Measurements from ENCODE around the gene C11orf68. TPM values are rescaled to one million over a fixed set of nuclear protein-coding genes. Genes with fewer than 3 reads are reported as not detected.
A peak's percentile ranks its signal among the peaks of the same experiment; 100 is the strongest.

C11orf68 gene
- total and polyA plus RNA-seq, 9 of the 15 experiments (the other 6 are each of a cell fraction or from before 2014, with no cell fraction given): 3.6 to 35.9 (median 12.8) TPM

DNA sequence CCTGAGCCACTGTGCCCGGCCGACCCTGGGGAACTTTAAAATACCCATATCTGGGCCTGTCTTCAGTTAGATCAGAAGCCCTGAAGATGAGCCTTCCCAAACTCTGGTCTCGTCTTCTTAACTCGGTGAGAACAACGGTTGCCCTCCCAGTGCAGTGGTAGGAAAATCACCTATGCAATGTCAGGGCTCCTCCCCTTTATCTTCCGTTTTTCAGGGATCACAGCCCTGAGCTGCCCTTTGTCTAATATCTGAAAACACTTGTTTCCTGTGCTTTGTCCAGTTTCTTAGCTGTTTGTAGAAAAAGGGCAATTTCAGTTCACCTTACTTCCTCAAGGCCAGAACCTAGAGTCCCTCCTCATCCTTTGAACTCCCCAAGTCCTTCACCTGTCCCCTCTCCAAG, 9.8 kb upstream of the C11orf68 start:
- Histone ChIP-seq H3K9me3 (replicated peaks; ENCODE audit: control insufficient read depth, insufficient read depth, low read depth, low read length) (no peaks in the 10 kb centered on the region), H3K4me2 (ENCODE audit: insufficient read depth, low read length) (peak overlapping the region; percentile 66), H3K9ac (ENCODE audit: insufficient read depth in 1 of 2, low read depth in 2 of 2, low read length in 2 of 2) (peak overlapping the region; percentile 32 to 44; a peak in 3 of 4 replicates), H3K27ac (ENCODE audit: extremely low read depth, low read depth, low read length) (peak overlapping the region; percentile 47), H3K27me3 (ENCODE audit: control insufficient read depth in 2 of 2, insufficient read depth in 2 of 2, low read length in 2 of 2) (no peaks in the 10 kb centered on the region), H2AFZ (ENCODE audit: low read depth, low read length) (peak overlapping the region; percentile 85), H3K9me1 (ENCODE audit: control insufficient read depth, insufficient read depth, low read length) (no peaks in the 10 kb centered on the region), H3K79me2 (ENCODE audit: control insufficient read depth, insufficient read depth, low read length) (no peaks in the 10 kb centered on the region), H3K4me1 (replicated peaks in 1 of 2; ENCODE audit: control insufficient read depth in 2 of 2, insufficient read depth in 2 of 2, low read length in 2 of 2) (peaks cover 25 to 49% of the 10 kb centered on the region in 2 experiments; a peak in 4 of 5 replicates), H3K4me3 (no peak overlapping the region; the same call in 1 of the 2 replicates), H4K20me1 (replicated peaks; ENCODE audit: control insufficient read depth, insufficient read depth, low read length) (no peaks in the 10 kb centered on the region), H3K36me3 (ENCODE audit: control insufficient read depth, insufficient read depth, low read length) (no peaks in the 10 kb centered on the region)
- POLR2A ChIA-PET: interaction anchor here (0.6 to 1.8 kb wide), 6 partner anchors 9 to 78 kb away, joined by 3 to 6 read pairs (median 3); partner anchors contain the start of gene CCDC85B
- CTCF ChIA-PET (ENCODE audit: low intra/inter-chr PET ratio): no interaction called here
- DNase-seq (ENCODE audit: extremely low read depth in 1 of 4, low spot score in 3 of 4): peak; percentile 17 to 52 (median 38)
- in situ Hi-C loops (cut with MboI) (no loop called here), intact Hi-C loops (cut with micrococcal nuclease) (no loop called here)
- no peak for FAIRE-seq
- ATAC-seq: peak; percentile 65
- WGBS (ENCODE audit: insufficient coverage, low coverage, missing lambda C conversion rate): 5% methylated on average over 6 of the region's 6 CpGs
- no TSS peak for BruUV-seq (replicated peaks)
- TF ChIP-seq ZNF583 (CRISPR knock-in tag; IDR thresholded peaks at IDR 0.05) (no peak), SNRNP70 (optimal IDR thresholded peaks at IDR 0.05; ENCODE audit: low read depth, low read length) (no peak), ASH1L (IDR thresholded peaks at IDR 0.05; ENCODE audit: borderline replicate concordance, low read depth, partially characterized antibody) (no peak), RBM15 (IDR thresholded peaks at IDR 0.05; ENCODE audit: insufficient read depth, low read length) (no peak), PHF8 (IDR thresholded peaks at IDR 0.05; ENCODE audit: borderline replicate concordance, low read length) (peak; percentile 10; the same call in 1 of the 2 replicates), L3MBTL2 (IDR thresholded peaks at IDR 0.05) (no peak), ZBTB17 (CRISPR knock-in tag; IDR thresholded peaks at IDR 0.05) (0 out of 2 replicates have a peak, but pooled peaks have one; percentile 37), TRIM24 (IDR thresholded peaks at IDR 0.05) (no peak), TAF7 (tag; IDR thresholded peaks at IDR 0.05) (no peak)
- TF ChIP-seq, protein P1, sequence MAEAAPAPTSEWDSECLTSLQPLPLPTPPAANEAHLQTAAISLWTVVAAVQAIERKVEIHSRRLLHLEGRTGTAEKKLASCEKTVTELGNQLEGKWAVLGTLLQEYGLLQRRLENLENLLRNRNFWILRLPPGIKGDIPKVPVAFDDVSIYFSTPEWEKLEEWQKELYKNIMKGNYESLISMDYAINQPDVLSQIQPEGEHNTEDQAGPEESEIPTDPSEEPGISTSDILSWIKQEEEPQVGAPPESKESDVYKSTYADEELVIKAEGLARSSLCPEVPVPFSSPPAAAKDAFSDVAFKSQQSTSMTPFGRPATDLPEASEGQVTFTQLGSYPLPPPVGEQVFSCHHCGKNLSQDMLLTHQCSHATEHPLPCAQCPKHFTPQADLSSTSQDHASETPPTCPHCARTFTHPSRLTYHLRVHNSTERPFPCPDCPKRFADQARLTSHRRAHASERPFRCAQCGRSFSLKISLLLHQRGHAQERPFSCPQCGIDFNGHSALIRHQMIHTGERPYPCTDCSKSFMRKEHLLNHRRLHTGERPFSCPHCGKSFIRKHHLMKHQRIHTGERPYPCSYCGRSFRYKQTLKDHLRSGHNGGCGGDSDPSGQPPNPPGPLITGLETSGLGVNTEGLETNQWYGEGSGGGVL (CRISPR knock-in tag; IDR thresholded peaks at IDR 0.05): no peak
- TF ChIP-seq, protein P2, sequence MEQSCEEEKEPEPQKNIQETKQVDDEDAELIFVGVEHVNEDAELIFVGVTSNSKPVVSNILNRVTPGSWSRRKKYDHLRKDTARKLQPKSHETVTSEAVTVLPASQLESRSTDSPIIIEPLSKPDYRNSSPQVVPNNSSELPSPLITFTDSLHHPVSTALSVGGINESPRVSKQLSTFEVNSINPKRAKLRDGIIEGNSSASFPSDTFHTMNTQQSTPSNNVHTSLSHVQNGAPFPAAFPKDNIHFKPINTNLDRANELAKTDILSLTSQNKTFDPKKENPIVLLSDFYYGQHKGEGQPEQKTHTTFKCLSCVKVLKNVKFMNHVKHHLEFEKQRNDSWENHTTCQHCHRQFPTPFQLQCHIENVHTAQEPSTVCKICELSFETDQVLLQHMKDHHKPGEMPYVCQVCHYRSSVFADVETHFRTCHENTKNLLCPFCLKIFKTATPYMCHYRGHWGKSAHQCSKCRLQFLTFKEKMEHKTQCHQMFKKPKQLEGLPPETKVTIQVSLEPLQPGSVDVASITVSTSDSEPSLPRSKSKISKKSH (CRISPR knock-in tag; IDR thresholded peaks at IDR 0.05): no peak
- TF ChIP-seq, protein P3, sequence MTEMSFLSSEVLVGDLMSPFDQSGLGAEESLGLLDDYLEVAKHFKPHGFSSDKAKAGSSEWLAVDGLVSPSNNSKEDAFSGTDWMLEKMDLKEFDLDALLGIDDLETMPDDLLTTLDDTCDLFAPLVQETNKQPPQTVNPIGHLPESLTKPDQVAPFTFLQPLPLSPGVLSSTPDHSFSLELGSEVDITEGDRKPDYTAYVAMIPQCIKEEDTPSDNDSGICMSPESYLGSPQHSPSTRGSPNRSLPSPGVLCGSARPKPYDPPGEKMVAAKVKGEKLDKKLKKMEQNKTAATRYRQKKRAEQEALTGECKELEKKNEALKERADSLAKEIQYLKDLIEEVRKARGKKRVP (CRISPR knock-in tag; IDR thresholded peaks at IDR 0.05): no peak
- TF ChIP-seq, protein P4, sequence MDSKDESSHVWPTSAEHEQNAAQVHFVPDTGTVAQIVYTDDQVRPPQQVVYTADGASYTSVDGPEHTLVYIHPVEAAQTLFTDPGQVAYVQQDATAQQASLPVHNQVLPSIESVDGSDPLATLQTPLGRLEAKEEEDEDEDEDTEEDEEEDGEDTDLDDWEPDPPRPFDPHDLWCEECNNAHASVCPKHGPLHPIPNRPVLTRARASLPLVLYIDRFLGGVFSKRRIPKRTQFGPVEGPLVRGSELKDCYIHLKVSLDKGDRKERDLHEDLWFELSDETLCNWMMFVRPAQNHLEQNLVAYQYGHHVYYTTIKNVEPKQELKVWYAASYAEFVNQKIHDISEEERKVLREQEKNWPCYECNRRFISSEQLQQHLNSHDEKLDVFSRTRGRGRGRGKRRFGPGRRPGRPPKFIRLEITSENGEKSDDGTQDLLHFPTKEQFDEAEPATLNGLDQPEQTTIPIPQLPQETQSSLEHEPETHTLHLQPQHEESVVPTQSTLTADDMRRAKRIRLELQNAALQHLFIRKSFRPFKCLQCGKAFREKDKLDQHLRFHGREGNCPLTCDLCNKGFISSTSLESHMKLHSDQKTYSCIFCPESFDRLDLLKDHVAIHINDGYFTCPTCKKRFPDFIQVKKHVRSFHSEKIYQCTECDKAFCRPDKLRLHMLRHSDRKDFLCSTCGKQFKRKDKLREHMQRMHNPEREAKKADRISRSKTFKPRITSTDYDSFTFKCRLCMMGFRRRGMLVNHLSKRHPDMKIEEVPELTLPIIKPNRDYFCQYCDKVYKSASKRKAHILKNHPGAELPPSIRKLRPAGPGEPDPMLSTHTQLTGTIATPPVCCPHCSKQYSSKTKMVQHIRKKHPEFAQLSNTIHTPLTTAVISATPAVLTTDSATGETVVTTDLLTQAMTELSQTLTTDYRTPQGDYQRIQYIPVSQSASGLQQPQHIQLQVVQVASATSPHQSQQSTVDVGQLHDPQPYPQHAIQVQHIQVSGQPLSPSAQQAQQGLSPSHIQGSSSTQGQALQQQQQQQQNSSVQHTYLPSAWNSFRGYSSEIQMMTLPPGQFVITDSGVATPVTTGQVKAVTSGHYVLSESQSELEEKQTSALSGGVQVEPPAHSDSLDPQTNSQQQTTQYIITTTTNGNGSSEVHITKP (IDR thresholded peaks at IDR 0.05; ENCODE audit: partially characterized antibody): peak; percentile 17
